Activated CD8-positive, alpha-beta memory T cell treated with anti-CD3 and anti-CD28 coated beads for 48 hours (primary cell): ENCODE results near the gene PNPO.

Experiments used
- DNase-seq, 3 experiments: peaks; one replicate each; pipeline ENCODE4 v3.0.0-alpha.2; 2020; ENCODE audit warnings: low read depth in 2 of 3, low spot score in 2 of 3

PNPO gene

DNA sequence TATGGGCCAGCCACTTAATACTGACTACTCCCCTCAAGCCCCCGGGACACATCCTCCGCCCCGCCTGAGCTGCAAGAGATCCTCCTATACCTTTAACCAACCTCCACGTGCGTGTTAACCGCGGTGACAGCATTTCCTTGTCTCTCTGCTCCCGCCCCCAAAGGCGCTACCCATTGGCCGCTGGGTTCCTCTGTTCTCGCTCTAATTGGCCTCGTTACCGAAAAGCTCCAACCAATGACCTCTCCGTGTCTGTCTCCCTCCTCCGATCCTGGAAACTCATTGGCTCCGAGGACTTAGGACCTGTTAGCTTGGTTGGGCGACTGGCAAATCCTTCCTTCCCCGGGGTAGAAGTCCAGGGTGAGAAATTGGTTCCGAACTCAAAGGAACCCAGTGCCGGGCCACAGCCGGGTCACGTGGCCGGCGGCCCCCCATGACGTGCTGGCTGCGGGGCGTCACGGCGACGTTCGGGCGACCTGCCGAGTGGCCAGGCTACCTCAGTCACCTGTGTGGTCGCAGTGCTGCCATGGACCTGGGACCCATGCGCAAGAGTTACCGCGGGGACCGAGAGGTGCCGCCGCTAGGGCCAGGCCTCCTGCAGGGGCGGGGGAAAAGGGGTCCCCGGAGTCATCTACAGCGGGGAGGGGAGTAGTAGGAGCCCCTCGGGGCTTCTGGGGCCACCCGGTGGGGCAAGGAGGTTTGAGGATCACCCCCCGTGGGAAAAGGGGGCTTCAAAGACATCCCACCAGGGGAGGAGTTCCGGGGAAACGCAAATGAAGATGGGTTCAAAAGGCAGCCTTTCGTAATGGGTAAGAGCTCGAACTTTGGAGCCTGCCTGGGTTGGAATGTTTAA, at the start of gene PNPO:
Gene PNPO, plus strand, starts transcription at position 326 of the 850 bp plus-strand sequence. Its CDS starts 105 bp downstream, at position 431.
- DNase-seq = peak; percentile 69 to 84 (median 82)

DNA sequence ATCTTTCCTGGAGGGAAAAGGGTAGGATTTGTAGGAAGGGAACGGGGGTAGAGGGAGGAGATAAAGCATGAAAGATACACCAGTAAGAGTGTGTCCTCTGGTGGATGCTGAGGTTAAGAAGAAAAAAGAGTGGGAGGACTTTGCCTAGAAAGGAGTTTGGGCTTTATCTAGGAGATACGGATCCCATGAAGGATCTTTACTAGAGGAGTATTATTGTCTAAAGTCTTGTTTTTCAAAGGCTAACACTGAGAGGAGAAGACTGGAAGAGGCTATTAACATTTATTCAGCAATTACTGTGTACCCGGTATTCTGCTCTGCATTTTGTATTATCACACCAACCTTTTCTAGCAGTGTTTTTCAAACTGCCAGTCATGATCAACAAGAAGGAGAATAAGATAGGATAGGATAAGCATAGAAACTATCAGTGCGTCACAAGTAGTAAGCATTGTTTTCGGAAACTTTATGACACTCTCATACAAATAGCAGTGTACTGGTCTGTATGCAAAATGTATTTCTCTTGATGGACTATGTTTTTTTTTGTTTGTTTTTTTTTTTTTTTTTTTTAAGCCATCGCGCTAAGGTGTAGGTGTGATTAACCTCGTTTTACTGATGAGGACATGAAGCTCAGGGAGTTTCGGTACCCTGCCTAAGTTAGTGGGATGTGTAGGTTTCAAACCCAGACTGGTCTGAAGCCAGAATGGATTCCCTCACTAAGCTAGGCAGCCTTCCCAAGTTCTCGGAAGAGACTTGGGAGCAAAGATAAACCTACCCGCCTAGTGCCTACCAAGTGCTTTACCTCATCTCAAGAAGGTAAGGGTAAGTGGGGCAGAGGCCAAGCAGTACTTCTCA, 46.6 kb upstream of the PNPO start:
- no peak for DNase-seq

DNA sequence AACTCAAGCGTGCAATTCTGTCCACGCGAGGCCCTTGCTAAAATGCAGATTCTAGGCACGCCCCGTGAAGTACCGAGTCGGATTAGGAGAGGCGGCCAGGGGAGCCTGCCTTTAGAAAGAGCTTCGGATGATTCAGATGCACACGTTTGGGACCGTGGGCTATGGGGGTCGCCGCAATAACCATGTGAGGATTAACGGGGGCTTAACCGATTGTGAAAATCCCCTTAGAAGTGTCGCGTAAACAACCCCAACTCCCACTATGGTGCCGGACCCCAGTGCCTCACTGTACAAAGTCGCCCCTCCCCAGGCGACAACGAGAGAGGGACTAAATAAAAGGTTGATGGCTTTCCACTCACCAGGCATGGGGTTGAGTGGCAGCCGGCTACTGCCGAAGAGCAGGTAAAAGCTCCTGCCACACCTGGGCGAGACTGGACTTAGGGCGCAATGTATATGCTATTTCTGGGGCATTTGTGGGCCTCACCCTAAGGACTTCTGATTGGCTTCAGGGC, 46.0 kb upstream of the PNPO start:
- DNase-seq = peak in 1 of 3 experiments; percentile 32

DNA sequence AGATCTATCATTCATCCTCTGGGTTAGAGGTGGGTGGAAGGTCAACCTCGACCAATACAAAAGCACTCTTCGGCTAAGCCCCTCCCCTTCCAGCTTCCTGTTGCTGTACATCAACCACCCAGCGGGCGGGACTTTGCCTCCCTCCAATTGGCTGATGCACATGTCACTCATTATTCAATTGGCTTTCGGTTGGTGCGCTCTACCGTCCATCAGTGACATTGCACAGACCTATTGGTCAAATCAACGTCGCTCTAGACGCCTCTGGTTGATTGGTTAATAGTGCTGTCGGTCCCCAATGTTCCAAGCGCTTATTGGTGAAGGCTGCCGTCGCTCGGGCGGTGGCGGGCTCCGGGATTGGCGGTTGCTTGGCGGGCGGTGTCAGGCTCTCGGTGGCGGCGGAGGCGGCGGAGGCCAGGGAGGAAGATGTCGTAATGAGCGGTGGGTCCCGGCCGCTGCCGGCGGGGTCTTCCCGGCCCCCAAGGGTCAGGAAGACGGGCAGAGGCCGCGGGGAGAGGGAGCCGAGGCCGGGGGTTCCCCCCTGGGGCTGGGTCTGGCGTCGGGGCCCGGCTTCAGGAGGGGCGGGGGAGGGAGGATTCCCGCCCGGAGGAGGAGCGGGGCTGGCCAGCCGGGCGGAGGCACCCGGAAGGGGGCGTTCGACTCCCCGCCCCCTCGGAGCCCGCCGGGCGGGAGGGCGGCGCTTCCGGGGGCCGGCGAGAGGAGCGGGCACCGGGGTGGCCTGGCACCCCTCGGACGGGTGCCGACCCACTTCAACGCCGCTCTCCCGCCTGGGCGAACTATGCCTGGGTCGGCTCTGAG, 45.3 kb upstream of the PNPO start, which contains the start of gene SP2:
Gene SP2, plus strand, starts transcription at position 381 of the 816 bp plus-strand sequence. Its CDS starts 51 bp downstream, at position 432.
- DNase-seq = peak; percentile 98 to 100 (median 99)

DNA sequence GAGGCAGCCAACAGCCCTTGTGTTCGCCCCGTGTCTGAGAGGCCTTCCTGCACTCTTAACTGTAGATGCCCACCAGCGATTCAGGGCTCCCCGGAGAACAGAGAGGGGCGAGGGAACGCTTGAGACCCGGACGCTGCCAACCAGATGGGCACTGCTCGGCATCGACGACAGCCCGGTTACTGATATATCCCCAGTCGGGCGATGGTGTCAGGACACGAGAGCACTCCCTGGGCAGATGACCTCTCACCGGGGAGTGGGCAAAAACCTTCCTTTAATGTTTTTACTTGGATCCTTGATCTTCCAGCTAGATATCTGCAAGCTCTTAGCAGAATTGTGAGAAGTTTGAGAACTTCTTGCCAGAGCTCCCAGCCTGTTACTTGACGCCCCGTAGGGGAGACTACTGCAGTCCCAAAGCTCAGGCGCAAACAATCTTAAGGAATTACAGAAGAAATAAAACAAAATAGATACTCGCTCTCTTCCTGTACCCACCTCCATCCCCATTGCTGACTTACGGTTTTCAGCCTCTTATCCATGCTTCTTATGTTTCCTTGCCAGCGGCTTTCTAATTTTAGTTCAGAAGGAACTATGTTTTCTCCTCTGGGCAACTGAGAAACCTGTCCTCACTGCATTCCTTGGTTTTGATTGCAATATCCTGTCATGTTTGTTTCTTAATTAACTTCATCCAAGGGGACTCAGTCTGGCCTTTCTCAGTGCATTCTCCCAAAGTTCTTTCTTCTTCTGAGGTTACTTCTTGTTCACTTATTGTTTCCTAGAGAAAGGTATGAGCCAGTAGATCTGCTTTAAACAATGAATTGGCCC, 44.5 kb upstream of the PNPO start:
- DNase-seq = no peak

DNA sequence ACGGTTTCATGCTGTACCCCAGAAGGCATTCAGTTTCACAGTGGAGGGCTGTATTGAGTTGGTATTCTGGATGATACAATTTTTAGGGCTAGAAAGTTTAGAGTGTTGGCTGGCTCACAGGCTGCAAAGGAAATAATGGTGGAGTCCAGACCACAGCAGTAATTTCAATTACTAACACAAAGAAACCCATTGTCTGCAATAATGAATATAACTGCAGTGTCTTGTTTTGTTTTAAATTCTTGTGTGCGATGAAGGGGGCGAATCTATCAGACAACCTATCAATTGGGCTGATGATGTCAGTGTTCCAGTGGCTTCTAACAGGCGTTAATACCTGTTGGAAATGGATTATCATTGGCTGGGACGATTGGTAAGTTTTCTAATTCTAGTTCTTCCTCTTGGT, 43.8 kb upstream of the PNPO start:
- no peak for DNase-seq

DNA sequence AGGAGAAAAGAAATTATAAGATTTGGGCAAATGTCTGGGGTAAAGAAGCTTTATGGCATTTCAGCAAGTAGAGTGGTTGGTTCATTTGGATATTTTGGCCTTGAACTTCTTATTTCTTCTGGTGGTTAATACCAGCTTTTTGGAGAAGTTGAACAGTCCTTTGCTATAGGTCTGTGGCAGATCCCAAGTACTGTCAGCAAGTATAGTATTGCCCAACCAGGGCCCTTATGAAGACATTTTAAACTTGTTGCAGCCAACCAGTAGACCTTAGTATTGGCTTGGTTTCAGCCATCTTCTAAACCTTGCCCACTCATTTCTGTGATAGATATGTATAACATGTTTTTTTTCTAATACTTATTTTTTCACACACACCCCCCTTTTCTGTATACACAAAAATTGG, 43.1 kb upstream of the PNPO start:
- DNase-seq = no peak

DNA sequence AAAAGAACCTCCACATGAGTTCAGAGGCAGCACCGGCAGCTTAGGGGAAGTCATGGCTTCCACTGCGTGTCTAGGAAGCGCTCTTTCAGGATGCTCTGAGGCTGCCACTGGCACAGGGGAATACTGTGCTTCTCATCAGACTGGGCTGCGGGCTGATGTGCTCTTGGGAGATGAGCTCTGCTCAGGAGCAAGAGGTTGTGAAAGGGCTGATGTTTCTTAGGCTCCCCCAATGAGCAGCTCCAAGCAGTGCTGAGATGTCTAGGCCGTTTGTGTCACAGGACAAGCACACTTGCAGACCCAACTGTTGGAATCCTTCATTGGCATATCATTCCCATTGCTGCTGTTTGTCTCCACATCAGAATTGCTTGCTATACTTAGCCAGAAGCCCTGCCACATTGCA, 41.7 kb upstream of the PNPO start:
- DNase-seq = no peak

DNA sequence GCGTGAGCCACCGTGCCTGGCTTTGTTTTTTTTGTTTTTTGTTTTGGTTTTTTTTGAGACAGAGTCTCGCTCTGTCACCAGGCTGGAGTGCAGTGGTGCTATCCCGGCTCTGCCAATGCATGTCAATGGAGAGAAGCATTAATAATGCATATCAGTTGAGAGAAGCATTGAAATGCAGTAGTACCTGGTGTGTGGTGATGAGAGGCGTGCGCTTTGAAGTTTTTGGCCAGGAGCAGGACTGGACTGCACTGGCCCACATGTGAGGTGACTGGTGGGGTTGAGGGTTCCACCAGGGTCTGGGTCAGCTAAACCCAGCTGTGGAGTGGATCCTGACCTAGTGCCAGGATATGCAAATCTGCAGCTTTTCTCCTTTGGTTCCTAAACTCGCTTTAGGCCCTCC, 39.9 kb upstream of the PNPO start:
- no peak for DNase-seq

DNA sequence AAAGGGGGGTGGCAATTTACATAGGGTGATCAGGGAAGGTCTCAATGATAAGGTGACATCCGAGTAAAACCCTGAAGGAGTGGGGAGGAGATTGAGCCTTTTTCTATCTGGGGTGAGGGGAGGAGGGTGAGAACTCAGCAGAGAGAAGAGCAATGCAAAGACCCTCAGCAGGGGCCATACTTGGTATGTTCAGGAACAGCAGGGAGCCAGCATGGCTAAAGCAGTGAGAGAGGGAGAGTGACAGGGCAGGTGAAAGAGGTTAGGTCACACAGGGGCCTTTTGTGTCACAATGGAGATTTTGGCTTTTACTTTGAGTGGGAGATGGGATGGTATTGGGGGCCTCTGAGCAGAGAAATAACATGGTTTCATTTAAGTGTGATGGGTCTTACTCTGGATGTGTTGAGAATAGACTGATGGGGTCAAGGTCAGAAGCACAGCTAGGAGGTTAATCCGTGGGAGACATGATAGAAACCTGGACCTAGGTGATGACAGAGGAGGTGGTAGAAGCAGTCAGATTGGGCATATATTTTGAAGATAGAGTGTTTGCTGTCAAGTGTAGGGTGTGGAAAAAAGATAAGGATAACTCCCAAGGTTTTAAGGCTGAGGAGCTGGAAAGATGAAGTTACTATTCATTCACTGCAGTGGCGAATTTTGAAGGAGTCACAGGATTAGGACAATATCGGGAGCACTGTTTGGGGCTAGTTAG, 39.2 kb upstream of the PNPO start:
- no peak for DNase-seq

DNA sequence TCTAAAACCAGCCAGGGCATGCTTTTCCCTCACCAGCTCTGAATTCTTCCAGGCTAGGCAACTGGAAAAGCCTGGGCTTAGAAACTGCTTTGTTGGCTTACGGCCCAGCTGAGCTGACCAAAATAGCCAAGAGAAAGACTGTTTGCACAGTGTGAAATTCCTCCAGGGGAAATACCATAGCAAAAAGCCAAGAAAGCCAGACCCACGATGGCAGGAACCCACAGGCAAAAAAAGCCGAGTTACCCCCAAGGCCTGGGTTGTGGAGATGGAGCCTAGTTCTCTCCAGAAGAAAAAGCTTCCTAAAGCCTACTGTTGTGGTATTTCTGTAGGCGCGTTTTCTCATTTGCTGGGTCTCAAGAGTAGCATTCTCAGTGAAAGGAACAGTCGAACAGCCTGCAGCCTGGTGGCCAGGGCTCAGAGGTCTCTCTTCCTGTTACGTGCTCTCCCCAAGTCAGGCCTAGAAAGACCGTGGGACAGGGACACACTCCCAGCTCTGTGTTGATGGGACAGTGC, 36.1 kb upstream of the PNPO start:
- no peak for DNase-seq

DNA sequence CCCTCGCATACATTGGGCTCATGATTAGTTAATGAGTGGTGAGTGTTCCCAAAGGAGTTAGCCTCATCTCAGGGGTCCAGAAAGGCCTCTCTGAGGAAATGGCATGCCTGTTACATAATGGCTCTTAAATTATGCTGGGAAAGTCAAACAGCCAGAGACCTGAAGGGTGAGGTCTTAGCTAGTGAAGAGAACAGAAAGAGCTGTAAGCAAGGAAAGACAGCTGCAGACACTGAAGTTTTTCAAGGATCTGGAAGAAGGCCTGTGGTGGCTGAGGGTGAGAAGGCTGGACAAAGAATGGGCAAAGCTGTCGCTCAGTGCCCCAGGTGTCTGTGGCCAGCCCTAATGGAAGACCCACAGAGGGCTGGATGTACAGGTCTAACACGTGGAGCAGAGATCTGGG, 34.9 kb upstream of the PNPO start:
- no peak for DNase-seq

DNA sequence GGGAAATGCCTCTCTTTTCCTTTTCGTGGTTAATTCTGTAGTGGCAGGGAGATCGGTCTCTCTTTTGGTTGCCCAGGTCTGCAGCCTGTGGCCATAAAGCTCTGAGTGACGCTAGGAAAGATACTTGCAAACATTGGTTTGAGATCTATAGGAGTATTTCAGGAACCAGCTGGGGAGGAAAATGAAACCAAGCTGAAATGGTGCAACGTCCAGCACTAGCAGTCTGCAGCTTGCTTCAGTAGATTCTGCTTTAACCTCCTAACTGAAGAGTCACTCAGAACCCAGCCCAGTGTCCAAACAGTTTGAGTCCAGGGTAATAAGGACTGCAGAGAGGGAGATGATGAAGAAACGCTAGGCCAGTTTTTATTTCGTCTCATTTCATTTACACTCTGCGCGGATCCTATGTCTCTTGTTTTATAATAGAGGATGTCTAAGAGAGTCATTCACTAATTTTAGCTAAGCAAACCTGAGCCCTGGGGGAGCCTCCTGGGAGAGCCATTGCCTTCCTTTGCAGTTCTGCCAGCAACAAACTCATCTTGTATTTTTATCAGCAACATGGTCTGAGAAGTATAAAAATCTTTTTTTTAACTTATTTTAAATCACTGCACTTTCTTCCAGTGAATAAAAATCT, 33.3 kb upstream of the PNPO start:
- no peak for DNase-seq

DNA sequence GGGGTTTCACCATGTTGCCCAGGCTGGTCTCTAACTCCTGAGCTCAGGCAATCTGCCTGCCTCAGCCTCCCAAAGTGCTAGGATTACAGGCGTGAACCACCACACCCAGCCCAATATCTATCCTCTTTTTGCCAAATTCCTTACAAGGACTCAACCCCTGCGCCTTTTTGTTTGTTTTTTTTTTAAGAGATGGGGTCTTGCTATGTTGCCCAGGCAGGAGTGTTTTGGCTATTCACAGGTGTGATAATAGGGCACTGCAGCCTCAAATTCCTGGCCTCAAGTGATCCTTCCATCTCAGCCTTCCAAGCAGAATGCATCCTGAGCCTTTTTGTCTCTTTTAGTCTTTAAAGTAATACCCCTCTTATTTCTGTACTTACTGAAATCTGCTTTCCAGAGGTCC, 28.3 kb upstream of the PNPO start:
- no peak for DNase-seq

DNA sequence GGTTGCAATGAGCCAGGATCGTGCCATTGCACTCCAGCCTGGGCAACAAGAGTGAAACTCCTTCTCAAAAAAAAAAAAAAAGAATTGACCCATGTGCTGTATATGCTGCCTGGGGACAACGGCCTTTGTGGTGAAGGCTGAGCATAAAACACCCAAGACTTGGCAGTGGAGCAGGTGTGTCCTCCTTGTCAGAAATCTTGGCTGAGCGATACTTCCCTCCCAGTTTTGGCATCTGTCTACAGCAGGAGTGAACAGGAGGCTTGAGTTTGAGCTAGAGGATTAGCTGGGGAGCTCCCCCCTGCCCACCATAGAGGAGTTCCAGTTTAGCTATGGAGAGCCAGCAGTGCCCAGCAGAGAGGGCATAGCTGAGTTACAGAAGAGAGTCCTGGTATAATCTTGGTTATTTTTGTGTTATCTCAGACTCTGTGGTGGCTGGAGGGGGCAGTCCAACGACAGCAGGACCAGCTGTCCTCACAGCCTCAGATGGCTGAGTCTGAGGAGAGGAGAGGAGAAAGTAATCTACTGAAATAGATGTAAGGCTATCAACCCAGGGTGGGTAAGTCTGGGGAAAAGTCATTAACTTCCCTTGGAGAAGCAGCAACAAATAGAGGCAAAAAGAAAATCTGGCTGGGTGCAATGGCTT, 26.9 kb upstream of the PNPO start:
- DNase-seq = no peak

DNA sequence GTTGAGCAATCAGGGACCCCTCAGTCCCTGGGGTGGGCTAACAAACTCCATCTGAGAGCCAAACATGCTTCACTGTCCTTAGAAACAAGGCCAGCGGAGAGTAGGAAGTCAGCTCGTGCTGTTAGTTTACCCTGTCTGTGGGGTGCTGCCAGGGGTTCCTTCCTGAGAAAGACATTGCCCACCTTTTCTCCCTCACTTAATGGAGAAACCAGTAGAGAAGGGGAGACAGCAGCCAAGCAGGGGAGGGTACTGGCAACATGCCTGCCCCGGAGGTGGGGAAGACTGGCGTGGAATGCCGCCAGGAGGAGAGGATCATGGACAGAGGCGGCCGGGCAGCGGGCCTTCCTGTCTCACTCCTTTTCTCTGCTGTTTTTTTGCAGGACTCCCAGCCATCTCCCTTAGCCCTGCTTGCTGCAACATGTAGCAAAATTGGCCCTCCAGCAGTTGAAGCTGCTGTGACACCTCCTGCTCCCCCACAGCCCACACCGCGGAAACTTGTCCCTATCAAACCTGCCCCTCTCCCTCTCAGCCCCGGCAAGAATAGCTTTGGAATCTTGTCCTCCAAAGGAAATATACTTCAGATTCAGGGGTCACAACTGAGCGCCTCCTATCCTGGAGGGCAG, 25.5 kb upstream of the PNPO start:
- no peak for DNase-seq

DNA sequence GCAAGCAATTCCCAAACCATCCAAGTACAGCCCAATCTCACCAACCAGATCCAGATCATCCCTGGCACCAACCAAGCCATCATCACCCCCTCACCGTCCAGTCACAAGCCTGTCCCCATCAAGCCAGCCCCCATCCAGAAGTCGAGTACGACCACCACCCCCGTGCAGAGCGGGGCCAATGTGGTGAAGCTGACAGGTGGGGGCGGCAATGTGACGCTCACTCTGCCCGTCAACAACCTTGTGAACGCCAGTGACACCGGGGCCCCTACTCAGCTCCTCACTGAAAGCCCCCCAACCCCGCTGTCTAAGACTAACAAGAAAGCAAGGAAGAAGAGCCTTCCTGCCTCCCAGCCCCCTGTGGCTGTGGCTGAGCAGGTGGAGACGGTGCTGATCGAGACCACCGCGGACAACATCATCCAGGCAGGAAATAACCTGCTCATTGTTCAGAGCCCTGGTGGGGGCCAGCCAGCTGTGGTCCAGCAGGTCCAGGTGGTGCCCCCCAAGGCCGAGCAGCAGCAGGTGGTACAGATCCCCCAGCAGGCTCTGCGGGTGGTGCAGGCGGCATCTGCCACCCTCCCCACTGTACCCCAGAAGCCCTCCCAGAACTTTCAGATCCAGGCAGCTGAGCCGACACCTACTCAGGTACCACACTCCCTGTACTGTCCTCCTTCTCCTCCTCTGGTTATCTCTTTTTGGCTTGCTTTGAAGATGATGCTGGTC, 24.7 kb upstream of the PNPO start:
- no peak for DNase-seq
